ENCODE measurements around the gene MAGI3.
"Not testable (repeated sequence)": the region's sequence is repeated elsewhere in the genome, so short reads cannot be mapped to it uniquely, and the experiment has no call there.

The MAGI3 gene

DNA sequence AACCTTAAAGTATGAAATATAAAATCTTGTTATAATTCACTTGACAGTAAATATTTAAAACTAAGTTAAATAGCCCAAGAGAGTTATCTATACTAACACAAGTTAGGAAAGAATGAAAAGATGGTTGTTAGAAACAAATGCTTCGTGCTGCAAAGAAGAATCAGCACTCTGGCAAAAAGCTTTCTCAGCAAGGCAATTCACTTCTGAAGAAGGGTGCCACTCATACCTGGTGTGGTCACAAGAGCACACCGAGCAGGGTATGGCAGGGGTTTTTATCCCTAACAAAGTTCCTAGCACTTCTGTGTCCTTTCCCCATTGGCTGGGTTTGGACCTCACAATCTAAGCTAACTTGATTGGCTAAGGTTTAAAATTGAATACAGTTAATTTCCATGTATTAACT is 121.0 kb downstream of the MAGI3 start:
- no peak for DNase-seq (ENCODE audit: low spot score)

DNA sequence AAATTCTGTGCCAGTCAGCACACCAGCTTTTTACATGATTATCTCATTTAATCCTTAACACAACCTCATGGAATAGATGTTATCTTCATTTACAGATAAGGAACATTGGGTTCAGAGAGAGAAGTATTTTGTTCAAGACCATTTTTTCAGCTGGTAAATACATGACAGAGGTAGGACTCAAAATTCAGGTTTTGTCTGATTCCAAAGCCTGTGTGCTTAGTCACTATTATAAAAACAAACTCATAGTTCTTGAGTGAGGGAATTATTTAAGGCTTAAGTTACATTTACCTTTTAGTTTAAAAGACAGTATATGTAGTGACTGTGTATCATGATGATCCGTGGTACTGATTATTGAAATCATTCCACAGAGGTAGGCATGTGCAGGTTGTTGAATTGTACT is 125.2 kb downstream of the MAGI3 start:
- no peak for DNase-seq (ENCODE audit: low spot score)

DNA sequence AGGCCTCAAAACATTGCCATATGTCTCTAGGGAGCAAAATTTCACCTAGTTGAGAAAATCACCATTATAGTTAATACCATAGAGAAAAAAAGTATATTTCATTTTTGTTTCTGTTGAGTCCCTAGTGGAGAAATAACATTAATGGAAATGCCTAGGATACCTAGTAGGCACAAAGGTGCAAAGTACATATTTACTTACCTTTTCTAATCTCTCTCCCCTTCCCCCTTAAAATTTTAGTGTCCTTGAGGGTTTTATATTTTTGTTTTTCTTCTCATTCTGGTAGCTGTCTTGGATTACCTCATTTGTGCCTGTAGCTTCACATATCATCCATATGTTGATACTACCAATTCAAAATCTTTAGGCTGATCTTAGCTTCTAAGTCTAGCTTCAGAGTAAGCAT is 127.0 kb downstream of the MAGI3 start:
- no peak for DNase-seq (ENCODE audit: low spot score)

DNA sequence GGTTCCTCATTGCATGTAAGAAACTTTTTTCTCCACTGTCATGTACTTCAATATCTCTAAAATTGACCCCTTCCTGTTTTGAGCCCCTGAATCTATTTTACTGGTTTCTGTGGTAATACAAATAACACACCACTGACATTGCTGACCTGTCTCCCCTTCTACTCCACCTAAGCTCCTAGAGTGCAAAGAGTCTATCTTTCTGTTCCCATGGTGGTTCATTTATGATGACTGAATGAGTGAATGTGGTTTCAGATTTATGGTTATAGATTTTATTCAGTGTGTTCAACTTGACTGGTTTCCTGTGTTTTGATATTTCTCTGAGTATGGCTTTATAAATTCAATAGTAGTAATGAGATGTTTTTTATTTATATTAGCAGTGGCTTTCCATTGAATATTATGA is 127.7 kb downstream of the MAGI3 start:
- DNase-seq (ENCODE audit: low spot score) = no peak

DNA sequence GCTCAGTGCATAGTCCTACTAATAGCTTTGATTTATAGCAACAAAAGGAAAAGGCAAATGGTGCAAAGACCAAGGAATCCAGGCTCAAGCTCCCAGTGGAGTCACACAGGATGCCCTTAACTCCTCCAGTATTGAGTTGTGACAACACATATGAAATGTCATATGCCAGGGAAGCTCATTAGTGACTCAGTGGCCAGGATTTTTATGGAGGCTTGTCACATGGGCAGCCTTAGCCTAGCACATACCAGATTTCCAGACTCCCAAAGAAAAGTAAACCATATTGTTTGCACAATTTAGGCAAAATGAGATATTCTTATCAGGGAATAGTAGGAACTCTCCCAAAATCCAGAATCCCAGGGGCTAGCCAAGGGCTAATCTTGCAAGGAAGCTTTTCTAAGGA is 129.2 kb downstream of the MAGI3 start:
- DNase-seq (ENCODE audit: low spot score) = no peak

DNA sequence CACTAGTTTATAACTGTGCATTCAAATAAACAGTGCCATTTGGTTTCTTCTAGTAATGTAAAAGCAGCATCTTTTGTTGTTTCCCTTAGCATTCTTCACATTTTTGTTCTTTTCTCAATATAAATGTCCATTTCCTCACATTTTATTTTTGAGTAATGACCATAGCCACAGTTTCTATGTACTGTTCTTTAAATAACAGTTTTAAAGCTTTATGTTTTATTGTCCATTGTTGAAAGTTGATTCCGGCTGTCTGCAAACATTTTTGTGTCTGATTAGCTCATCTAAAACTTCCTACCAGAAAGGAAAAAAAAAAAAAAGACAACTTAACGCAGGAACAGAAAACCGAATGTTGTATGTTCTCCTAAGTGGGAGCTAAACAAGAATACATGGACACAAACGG is 139.7 kb downstream of the MAGI3 start:
- DNase-seq (ENCODE audit: low spot score) = no peak

DNA sequence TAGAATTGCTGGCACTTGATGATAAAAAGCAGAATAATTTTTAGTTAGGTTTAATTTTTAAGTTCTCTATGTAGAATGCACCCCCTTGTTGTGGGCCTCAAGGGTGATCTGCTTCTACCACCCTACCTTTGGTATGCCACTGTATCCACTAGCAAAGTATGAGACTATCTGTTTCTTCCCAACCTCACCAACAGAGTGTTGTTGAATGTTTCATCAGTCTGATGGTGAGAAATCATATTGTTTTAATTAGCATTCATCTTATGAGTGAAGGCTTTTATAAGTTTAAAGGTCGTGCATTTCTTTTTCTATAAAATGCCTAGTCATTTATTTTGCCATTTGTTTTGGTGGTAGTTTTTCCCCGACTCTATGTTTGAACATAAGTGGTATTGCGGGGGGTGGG is 141.0 kb downstream of the MAGI3 start:
- no peak for DNase-seq (ENCODE audit: low spot score)

DNA sequence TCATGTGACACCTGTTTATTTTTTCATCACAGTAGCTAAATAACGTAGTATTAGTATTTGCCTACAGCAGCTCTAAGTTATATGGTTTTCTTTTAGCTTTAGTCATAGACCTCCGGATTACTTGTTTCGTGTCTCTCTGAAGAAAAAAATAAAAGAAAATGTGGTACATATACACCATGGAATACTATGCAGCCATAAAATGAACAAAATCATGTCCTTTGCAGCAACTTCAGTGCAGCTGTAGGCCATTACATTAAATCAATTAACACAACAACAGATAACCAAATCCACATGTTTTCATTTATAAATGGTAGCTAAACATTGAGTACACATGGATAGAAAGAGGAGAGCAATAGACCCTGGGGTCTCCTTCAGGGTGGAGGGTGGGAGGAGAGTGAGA is 142.7 kb downstream of the MAGI3 start:
- DNase-seq (ENCODE audit: low spot score) = no peak

DNA sequence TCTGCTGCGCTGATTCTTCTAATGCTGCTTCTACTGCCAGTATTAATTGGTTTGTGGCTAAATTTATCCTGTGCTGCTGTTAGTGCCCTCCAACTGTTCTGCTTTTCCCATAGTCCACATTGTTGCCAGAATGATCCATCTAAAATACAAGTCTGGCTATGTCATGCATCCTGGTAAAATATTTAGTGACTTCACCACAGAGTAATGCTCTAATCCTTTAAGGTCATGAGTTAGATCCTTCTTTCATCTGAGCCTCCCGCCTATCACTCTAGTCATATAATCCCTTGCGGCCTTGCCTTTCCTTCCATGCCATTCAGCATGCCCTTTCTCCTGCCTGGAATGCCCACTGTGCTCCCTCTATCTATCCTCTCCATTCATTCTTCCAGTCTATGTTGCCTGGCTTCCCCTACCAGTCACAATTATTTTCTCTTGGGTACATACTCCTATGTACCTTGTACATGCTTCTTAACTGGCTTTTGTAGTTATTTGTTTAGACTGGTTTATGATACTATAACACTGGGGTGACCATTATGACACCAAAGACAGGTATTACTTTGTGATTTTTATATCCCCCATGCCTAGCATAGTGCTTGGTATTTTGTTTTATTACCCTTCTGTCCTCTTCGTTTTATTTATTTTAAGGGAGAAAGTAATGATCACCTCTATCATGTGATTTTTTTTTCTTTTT is 144.0 kb downstream of the MAGI3 start:
- no peak for DNase-seq (ENCODE audit: low spot score)

DNA sequence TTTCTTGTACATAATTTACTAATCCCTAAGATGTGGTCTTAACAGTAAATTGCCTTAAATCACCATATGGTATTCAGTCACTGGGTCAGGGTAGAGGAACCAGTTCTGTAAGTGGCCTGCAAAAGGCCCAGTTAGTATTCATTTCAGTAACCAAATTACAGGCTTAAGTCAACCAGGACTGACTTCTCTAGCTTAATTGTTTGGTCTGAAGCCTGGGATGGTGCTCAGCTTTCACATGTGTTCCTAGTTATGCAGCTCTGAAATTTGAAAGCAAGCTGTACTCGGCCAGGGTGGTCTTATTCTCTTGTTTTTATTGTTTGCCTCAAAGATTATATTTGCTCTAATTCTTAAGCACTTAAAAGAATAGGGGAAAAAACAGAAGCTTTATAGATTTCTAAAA is 144.6 kb downstream of the MAGI3 start:
- DNase-seq (ENCODE audit: low spot score) = peak; percentile 65

DNA sequence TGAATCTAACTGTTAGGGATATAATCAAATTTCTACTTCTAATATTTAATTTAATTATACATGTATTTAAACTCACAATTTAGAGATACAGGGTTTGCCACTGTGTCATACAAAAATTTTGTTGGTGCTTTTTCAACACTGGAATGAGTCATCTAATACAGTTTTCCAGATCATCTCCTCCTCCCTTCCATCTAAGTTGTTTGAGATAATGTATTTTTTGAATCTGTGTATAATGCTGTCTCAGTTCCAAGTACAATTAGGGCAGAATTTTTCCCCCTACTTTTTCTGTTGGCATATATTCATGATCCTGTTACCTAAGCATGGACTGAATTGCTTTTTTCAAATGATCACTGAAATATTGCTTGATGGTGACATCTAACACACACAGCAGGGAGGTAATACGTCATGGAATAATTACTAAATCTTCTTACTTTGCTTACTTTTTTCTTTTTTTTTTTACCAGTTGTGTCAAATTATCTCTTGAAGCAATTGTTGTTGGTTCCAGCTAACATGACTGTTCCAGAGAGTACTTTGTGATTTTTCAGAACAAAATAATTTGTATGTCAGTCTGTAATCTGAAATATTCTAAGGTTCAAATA is 146.0 kb downstream of the MAGI3 start:
- DNase-seq (ENCODE audit: low spot score) = no peak

DNA sequence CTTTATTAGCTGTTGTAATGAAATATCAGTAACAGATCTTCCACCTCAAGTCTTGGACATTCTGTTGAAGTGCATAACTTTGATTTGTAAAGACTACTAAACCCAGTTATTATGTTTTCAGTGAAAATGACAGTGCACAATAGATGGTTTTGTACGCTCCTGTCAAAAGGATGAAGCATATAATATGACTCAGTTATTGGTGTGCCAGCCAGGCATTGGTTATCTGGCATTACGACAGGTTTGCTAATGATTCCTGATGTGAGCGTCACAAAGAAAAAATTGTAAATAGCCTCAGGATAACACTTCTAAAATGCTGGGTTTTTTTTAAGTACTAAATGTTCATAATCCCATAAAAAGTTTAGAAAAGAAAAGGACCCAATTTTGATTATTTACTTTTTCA is 147.9 kb downstream of the MAGI3 start:
- no peak for DNase-seq (ENCODE audit: low spot score)

DNA sequence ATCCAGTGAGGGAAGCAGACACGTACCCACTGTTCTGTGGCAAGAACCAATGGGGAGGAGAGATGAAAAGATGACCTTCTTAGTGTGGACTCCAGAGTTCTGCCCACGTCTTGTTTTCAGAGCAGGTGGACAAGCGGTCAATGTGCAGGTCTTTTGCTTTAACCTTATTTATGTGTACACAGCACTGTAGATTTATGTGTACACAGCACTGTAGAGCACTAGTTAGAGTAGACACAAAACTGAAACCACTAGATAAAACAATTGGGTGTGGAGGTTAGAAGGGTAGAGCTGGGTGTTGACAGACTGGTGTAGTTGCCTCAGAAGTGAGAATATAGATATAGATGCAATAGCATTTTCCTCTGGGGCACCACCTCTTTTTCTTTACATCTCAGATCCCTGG is 150.0 kb downstream of the MAGI3 start:
- no peak for DNase-seq (ENCODE audit: low spot score)

DNA sequence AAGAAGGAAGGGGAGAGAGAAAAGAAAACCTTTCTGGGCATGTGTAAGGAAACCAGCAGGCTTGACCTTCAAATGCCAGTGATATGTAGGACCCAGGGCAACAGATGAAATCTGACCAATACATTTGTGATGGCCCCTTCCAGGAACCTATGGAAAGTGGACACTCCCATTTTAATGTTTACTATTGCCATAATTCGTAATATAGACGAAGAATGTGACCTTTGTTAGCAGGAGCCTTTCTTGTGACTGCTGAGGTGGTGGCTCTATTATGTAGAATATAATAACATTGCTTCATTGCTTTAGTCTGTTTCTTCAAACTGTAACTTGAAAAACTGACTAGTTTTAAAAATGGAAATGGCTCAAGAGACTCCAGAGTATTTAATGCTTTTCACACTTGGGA is 150.8 kb downstream of the MAGI3 start:
- DNase-seq (ENCODE audit: low spot score) = no peak

DNA sequence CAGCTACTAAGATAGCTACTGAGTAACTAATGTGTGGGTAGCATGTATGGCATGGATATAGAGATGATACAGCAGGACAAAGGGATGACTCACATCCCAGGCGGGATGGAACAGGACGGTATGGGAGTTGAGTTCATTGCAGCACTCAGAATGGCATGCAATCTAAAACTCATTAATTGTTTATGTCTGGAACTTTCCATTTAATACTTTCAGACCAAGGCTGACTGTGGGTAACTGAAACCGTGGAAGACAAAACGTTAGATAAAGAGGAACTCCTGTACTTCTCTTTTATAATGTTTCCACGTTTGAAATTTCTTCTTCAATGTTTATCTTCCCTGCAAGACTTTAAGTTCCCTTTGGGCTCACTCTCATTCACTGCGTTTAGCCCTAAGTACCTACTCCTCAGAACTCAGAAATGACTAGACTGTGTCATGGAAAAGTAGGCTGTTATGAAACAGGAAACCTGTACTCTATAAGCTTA is 151.9 kb downstream of the MAGI3 start:
- DNase-seq (ENCODE audit: low spot score) = no peak

DNA sequence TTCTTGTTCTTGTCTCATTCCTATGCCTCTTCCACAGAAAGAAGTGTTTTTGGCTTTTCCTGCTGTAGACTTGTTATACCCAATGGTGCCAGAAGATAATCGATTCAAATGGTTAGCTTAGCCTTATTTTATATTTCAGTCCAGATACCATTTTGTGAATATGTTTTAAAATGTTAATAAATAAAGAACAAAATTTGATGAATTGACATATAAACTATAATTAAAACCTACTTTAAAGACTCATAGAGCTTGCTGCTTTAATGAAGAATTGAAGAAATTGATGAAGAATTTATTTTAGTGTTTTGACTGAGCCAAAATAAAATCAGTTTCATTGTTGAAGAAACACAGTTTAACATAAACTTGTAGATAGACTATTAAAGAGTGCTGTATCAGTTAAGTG is 152.8 kb downstream of the MAGI3 start:
- no peak for DNase-seq (ENCODE audit: low spot score)

DNA sequence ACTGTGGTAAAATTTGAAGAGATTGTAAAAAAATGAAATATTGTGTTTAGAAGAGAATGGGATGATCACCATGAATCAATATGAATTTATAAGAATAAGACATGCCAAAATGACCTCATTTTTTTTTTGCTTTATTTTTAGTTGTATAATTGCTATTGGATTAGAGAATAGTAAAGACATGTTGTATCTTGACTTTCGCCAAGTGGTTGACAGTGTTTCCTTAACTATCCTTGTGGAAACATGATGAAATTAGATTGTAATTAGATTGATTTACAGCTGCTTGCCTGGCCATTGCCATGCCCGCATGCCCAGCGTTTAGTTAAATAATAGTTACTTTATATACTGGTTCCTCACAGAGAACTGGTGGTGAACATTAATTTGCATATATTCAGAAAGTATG is 154.9 kb downstream of the MAGI3 start:
- DNase-seq (ENCODE audit: low spot score) = no peak

DNA sequence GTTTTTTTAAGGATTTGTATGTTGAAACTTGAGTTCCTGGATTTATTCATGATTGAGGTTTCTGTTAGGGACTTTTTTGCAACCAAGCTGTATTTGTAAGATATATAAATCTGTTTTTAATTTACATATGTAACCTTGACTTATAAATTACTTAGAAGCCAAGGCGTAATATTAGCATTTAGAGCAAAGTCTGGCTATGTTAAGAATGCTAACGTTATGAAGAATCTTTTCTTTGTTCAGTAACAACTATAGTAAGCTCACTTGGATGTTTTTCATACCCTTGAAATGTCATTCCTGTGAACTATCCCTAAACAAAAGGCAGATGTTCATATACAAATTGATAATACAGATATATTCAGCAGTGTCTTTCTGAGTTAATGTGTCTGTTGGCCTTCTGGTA is 155.3 kb downstream of the MAGI3 start:
- no peak for DNase-seq (ENCODE audit: low spot score)

DNA sequence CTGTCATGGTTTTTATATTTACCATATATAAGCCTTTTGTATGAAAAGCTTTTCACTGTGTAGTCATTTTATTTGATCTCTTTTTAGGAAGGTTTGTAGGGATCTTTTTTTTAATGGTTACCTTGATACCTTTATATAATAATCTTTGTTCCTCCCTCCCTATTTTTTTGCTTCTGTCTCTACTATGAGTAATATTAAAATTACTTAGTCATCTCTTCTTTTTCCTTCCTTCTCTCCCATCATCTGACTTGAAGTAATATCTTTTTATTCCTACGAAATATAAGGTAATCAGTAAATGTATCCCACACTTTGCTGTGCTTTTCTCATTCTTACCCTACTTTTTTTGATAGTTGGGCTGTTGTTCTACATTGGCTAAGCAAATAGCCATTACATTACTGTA is 161.4 kb downstream of the MAGI3 start:
- DNase-seq (ENCODE audit: low spot score) = no peak

DNA sequence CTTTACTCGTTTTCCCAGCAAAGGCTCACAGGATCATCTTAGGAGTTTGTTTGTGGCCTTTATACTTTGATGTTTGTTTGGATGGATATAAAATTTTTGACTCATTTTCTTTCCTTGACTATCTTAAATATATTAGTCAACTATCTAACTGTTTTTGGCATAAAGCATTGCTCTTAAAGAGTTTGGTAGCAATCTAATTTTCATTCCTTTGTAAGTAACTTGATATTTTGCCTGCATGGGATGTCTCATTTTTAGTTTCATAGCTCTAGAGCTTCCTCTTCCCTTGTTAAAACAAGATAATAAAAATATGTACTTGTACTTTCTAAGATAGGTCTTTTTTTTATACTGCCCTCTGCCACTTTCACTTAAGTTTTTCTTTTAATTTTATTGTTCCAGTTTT is 161.9 kb downstream of the MAGI3 start:
- no peak for DNase-seq (ENCODE audit: low spot score)

DNA sequence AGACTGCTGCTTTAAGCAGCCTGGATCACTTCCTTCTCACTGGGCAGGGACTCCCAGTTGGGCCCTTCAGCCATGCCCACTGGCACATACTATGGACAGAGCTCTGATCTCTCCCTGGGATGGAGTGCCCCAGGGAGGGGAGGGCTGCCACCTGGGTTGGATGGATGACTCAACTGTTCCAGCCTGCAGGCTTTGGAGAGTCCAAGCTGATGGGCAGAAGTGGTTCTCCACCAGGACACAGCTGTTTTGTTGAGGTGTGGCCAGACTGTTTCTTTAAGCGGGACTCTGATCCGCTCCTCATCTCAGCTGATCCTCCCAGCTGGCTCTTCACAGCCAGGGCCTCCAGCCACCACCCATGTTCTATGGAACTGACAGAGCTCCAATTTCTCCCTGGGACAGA is 166.9 kb downstream of the MAGI3 start:
- DNase-seq (ENCODE audit: low spot score) = no peak

DNA sequence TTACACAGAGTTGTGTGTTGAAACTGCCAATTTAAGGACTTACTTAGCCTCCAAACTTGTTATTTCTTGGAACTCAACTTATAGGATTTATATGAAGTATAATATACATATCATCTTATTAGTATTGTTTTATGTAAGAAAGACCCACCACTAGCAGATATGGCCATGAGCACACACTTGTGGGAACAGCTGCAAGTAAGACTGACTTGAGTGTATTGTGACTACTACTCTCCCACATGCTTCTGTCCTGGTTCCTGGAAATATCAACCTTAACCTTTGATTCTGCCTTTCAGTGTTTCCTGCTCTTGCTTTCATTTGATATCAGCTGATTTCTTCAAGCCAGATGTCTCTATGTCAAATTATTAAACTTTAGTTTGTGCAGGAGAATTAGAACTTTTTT is 175.3 kb downstream of the MAGI3 start:
- no peak for DNase-seq (ENCODE audit: low spot score)

DNA sequence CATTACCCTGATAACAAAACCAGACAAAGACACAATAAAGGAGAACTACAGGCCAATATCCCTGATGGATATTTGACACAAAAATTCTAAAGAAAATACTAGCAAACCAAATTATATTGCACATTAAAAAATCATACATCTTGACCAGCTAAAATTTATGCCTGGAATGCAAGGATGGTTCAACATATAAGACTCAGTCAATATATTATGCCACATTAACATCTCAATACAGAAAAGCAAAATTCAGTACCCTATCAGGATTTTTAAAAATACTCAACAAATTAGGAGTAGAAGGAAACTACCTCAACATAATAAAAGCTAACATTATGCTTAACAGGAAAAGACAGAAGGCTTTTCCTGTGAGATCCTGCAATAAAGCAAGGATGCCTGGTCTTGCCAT is 177.1 kb downstream of the MAGI3 start:
- DNase-seq (ENCODE audit: low spot score) = no peak

DNA sequence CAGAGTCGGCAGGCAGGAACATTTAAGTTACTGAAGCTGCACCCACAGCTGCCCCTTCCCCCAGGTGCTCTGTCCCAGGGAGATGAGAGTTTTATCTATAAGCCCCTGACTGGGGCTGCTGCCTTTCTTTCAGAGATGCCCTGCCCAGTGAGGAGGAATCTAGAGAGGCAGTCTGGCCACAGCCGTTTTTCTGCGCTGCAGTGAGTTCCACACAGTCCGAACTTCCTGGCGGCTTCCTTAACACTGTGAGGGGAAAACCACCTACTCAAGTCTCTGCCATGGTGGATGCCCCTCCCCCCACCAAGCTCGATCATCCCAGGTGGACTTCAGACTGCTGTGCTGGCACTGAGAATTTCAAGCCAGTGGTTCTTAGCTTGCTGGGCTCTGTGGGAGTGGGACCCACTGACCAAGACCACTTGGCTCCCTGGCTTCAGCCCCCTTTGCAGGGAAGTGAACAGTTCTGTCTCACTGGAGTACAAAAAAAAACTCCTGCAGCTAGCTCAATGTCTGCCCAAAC is 185.5 kb downstream of the MAGI3 start:
- DNase-seq (ENCODE audit: low spot score) = not testable (repeated sequence)

Data from SK-N-DZ (cell line).